ENCODE data around the gene COG7. TPM values are rescaled to one million over a fixed set of nuclear protein-coding genes. Genes with fewer than 3 reads are reported as not detected.

Gene COG7
- polyA plus RNA-seq, 1 of the 3 experiments (the other 2 are of a cell fraction): 33.0 TPM

- H2AFZ ChIP-seq (ENCODE audit: low read depth): no peak overlapping the region
- no peaks in the 10 kb centered on the region for H3K9me3 ChIP-seq
- no peak overlapping the region for H3K4me3 ChIP-seq (ENCODE audit: low read depth in 2 of 2, low read length in 1 of 2)
- H3K4me1 ChIP-seq (ENCODE audit: control insufficient read depth in 1 of 2, insufficient read depth in 2 of 2, low read depth in 1 of 2, low read length in 1 of 2): no peaks in the 10 kb centered on the region
- TF ChIP-seq NRF1 (IDR thresholded peaks at IDR 0.05; ENCODE audit: low read depth, low read length): no peak
- no peaks in the 10 kb centered on the region for H3K9me2 ChIP-seq
- H3K27me3 ChIP-seq (ENCODE audit: insufficient read depth): no peaks in the 10 kb centered on the region
- no peaks in the 10 kb centered on the region for H3F3A ChIP-seq (replicated peaks; ENCODE audit: insufficient read depth)
- no peak for DNase-seq
- H3K27ac ChIP-seq (ENCODE audit: low read depth in 2 of 2, low read length in 1 of 2): no peak overlapping the region
- H4K20me1 ChIP-seq (ENCODE audit: insufficient read depth): no peaks in the 10 kb centered on the region
- no peaks in the 10 kb centered on the region for H3K79me2 ChIP-seq (ENCODE audit: insufficient read depth)
- H3K36me3 ChIP-seq (replicated peaks in 1 of 2; ENCODE audit: control insufficient read depth in 1 of 2, insufficient read depth in 2 of 2, low read length in 1 of 2): no peaks in the 10 kb centered on the region
- POLR2A ChIA-PET: no interaction called here
- H3K9ac ChIP-seq: no peak overlapping the region
- CTCF ChIA-PET: no interaction called here
- no peak overlapping the region for H3K4me2 ChIP-seq
- WGBS (ENCODE audit: low lambda C conversion rate): 42% methylated on average over 4 of the region's 8 CpGs
Observed at GRCh38 chr16:23378256-23378655, 74.7 kb downstream of the COG7 start.

DNA sequence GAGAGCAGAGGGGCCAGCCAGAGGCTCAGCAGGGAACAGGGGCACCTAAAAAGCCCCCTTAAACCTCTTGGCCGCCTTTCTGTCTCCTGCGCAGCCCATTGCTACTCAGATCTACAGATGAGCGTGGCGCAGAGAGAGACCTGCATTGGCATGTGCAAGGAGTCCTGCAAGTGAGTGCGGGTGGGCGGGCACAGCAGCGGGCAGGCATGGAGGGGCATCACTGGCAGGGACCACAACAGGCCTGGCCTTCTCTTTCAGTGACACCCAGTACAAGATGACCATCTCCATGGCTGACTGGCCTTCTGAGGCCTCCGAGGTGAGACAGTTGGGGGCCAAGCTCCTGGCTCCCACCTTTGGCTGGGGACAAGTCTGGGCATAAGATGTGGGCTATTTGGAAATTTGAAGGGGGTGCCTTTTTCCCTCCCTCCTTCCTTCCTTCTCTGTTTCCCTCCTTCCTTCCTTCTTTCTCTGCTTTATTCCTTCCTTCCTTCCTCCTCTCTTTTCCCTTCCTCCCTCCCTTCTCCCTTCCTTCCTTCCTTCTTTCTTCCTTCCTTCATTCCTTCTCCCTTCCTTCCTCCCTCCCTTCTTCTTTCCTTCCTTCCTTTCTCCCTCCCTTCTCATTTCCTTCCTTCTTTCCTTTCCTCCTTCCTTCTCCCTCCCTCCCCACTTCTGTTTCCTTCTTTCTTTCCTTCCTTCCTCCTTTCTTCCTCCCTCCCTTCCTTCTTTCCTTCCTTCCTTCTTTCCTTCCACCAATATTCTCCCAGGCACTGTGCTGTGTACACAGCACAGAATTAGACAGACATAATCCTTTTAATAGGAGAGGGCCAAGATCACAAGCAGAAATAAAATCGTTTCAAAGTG is 75.7 kb downstream of the COG7 start:
- Histone ChIP-seq H3K4me3 (ENCODE audit: low read depth in 2 of 2, low read length in 1 of 2) (no peak overlapping the region), H3K9ac (no peak overlapping the region), H2AFZ (ENCODE audit: low read depth) (no peak overlapping the region), H3K27ac (ENCODE audit: low read depth in 2 of 2, low read length in 1 of 2) (no peak overlapping the region), H3K36me3 (replicated peaks in 1 of 2; ENCODE audit: control insufficient read depth in 1 of 2, insufficient read depth in 2 of 2, low read length in 1 of 2) (no peaks in the 10 kb centered on the region), H3K27me3 (ENCODE audit: insufficient read depth) (no peaks in the 10 kb centered on the region), H4K20me1 (ENCODE audit: insufficient read depth) (no peaks in the 10 kb centered on the region), H3F3A (replicated peaks; ENCODE audit: insufficient read depth) (no peaks in the 10 kb centered on the region), H3K4me2 (no peak overlapping the region), H3K9me2 (no peaks in the 10 kb centered on the region), H3K4me1 (ENCODE audit: control insufficient read depth in 1 of 2, insufficient read depth in 2 of 2, low read depth in 1 of 2, low read length in 1 of 2) (no peaks in the 10 kb centered on the region), H3K9me3 (no peaks in the 10 kb centered on the region), H3K79me2 (ENCODE audit: insufficient read depth) (no peaks in the 10 kb centered on the region)
- WGBS (ENCODE audit: low lambda C conversion rate): 76% methylated on average over 7 of the region's 9 CpGs
- TF ChIP-seq FOXJ3 (CRISPR knock-in tag; IDR thresholded peaks at IDR 0.05) (no peak), SIN3A (IDR thresholded peaks at IDR 0.05; ENCODE audit: borderline replicate concordance, low read depth, low read length) (no peak), NRF1 (IDR thresholded peaks at IDR 0.05; ENCODE audit: low read depth, low read length) (no peak), FOXM1 (IDR thresholded peaks at IDR 0.05; ENCODE audit: low read depth) (no peak), NFIC (IDR thresholded peaks at IDR 0.05; ENCODE audit: borderline replicate concordance) (no peak), RXRA (IDR thresholded peaks at IDR 0.05; ENCODE audit: borderline replicate concordance, low read depth) (no peak), IRF3 (IDR thresholded peaks at IDR 0.05; ENCODE audit: low read depth, low read length) (no peak)
- TF ChIP-seq, protein P1, sequence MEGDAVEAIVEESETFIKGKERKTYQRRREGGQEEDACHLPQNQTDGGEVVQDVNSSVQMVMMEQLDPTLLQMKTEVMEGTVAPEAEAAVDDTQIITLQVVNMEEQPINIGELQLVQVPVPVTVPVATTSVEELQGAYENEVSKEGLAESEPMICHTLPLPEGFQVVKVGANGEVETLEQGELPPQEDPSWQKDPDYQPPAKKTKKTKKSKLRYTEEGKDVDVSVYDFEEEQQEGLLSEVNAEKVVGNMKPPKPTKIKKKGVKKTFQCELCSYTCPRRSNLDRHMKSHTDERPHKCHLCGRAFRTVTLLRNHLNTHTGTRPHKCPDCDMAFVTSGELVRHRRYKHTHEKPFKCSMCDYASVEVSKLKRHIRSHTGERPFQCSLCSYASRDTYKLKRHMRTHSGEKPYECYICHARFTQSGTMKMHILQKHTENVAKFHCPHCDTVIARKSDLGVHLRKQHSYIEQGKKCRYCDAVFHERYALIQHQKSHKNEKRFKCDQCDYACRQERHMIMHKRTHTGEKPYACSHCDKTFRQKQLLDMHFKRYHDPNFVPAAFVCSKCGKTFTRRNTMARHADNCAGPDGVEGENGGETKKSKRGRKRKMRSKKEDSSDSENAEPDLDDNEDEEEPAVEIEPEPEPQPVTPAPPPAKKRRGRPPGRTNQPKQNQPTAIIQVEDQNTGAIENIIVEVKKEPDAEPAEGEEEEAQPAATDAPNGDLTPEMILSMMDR (IDR thresholded peaks at IDR 0.05): no peak
- TF ChIP-seq, protein P2, sequence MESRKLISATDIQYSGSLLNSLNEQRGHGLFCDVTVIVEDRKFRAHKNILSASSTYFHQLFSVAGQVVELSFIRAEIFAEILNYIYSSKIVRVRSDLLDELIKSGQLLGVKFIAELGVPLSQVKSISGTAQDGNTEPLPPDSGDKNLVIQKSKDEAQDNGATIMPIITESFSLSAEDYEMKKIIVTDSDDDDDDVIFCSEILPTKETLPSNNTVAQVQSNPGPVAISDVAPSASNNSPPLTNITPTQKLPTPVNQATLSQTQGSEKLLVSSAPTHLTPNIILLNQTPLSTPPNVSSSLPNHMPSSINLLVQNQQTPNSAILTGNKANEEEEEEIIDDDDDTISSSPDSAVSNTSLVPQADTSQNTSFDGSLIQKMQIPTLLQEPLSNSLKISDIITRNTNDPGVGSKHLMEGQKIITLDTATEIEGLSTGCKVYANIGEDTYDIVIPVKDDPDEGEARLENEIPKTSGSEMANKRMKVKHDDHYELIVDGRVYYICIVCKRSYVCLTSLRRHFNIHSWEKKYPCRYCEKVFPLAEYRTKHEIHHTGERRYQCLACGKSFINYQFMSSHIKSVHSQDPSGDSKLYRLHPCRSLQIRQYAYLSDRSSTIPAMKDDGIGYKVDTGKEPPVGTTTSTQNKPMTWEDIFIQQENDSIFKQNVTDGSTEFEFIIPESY (IDR thresholded peaks at IDR 0.05; ENCODE audit: borderline replicate concordance, low read depth): no peak
- POLR2A ChIA-PET: no interaction called here
- no peak for DNase-seq
- CTCF ChIA-PET: no interaction called here
